ENCODE measurements around the gene HTATIP2.

The HTATIP2 gene

DNA sequence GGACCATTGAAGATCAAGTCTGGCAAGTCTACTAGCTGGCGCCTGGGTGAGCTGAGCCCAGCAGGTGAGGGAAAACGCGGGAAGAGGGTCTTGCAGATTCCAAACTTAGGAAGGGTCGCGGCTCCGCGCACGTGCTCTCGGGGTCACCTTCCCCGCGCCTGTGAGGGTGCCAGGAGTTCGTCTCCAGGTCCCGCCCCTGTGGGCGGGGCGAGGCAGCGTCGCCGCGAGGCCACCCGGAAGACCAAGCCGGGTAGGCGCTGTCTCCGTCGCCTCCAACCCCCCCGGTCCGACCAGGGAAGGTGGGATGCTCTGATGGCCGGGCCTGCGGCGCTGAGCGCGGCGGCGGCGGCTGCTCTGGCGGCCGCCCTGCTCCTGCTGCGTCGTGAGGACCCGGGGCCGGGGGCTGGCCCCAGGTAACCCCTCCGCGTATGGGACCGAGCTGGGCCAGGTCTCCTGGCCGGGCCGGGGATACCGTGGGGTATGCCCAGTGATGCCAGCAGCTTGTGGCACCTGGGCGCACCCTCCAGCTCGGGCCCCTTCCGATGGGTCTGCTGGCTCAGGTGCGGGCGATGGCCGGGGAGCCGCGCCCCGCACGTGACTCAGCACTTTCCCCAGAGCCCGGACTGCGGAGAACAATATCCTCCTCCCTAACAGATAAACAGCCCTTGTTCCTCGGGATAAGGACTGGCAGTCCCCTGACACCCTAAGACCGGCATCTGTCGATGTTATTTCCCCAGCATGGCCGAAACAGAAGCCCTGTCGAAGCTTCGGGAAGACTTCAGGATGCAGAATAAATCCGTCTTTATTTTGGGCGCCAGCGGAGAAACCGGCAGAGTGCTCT lies at the start of gene HTATIP2:
Gene HTATIP2, plus strand, starts transcription at position 215 of the 841 bp plus-strand sequence. Its CDS starts 524 bp downstream, at position 739.
- Mint-ChIP-seq H3K27ac (peak within 1 kb of the TSS; percentile 94), H3K36me3 (peaks cover 18 to 21% of the 10 kb centered on the region in 2 donors), H3K9me3 (peaks cover 0 to 5% of the 10 kb centered on the region in 2 donors), H3K4me3 (peak within 1 kb of the TSS; percentile 89 to 92), H3K4me1 (peaks cover 25 to 57% of the 10 kb centered on the region in 2 donors), H3K27me3 (no peaks in the 10 kb centered on the region)
- peak; percentile 60 for DNase-seq
- ATAC-seq (replicated peaks): peak; percentile 92 to 93

DNA sequence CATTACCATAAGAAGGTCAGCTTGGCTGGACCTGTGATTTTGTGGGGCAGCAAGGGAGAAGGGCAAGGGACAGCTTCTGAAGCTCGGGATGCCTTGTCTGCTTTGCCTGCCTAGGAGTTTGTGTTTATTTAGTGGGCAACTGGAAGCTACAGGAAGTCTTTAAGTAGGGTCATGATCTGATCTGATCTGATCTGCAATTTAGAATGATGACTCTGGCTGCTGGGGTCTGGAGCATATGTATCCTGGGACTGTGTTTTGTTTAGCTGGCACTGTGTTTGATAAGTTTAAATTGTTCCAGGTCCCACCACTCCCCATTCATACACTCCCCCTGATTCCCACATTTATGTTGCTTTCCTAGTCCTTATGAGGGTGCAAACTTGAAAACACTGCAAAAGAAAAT lies 47.7 kb upstream of the HTATIP2 start:
- H3K9me3 Mint-ChIP-seq: no peaks in the 10 kb centered on the region
- H3K4me1 Mint-ChIP-seq: no peaks in the 10 kb centered on the region
- DNase-seq (no peak), ATAC-seq (replicated peaks) (no peak)
- no peak overlapping the region for H3K4me3 Mint-ChIP-seq
- peaks cover 0 to 5% of the 10 kb centered on the region in 2 donors for H3K27me3 Mint-ChIP-seq
- H3K36me3 Mint-ChIP-seq: no peaks in the 10 kb centered on the region
- no peak overlapping the region for H3K27ac Mint-ChIP-seq

DNA sequence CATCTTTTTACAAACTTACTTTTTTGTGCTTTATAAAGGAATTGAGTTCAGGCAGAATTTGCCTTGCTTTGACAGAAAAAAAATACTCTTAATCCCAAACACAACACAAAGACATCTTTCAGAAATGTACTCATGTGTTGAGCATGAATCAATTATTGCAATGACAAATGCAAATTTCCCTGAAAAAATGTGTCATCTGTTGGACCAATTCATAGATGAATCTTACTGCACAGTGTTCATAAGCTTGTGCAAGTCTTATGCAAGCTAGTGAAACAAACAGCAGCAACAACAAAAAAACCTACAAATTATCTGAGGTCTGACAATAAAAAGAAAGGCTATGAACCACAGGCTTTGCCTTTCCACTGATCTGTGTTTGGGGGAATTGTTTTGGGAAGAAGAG lies 42.3 kb upstream of the HTATIP2 start:
- H3K27ac Mint-ChIP-seq: no peak overlapping the region
- no peaks in the 10 kb centered on the region for H3K36me3 Mint-ChIP-seq
- ATAC-seq (replicated peaks) (no peak), DNase-seq (no peak)
- H3K4me1 Mint-ChIP-seq: no peaks in the 10 kb centered on the region
- H3K4me3 Mint-ChIP-seq: no peak overlapping the region
- peaks cover 5 to 16% of the 10 kb centered on the region in 2 donors for H3K27me3 Mint-ChIP-seq
- H3K9me3 Mint-ChIP-seq: no peaks in the 10 kb centered on the region

DNA sequence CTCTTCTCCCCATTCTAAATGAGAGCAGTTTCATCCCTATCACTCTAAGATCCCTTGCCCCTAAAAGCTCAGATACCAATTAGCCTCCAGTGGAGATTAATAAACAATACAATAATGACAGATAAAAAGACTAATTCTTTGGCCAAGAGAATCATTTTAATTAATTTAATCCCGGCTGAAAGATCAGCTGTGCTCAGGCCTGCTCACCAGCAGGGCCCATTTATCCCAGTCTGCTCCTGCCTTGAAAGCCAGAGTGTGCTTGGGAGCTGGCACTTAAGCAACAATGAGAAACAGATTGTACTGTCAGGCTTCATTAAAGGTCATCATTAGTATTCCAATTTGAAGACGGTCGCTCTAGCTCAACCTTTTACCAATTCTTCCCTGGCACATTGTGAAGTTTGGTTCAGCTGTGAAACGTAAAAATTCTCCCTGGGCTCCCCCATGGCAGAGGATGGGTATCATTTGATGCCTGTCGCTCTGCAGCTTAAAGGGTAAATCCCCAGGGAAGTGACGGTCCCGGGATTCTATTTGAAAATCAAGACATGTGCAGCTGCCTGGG lies 36.1 kb upstream of the HTATIP2 start:
- H3K4me1 Mint-ChIP-seq: no peaks in the 10 kb centered on the region
- peaks cover 18 to 52% of the 10 kb centered on the region in 2 donors for H3K27me3 Mint-ChIP-seq
- DNase-seq (no peak), ATAC-seq (replicated peaks) (no peak)
- no peak overlapping the region for H3K27ac Mint-ChIP-seq
- no peaks in the 10 kb centered on the region for H3K9me3 Mint-ChIP-seq
- no peaks in the 10 kb centered on the region for H3K36me3 Mint-ChIP-seq
- H3K4me3 Mint-ChIP-seq: no peak overlapping the region

DNA sequence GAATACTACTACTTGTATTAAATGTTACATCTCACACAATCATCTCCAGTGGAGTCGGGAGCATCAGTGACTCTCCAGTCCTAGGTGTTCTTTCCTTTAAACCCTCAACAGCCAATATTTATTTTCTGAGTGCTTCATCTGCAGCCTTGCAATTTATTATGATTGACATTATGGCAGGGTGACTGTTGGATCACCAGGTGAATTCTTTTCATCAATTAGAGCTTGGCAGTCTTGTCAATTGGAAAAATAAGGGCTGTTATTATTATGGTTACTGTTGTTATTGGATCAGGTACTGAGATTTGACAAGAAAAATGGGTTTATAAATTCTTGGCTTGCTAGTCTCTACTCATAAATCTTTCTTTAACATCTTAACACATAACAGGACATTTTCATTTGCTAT lies 27.5 kb upstream of the HTATIP2 start:
- Mint-ChIP-seq H3K27ac (no peak overlapping the region), H3K4me1 (no peaks in the 10 kb centered on the region), H3K36me3 (no peaks in the 10 kb centered on the region), H3K4me3 (no peak overlapping the region), H3K9me3 (no peaks in the 10 kb centered on the region), H3K27me3 (peaks cover 34 to 50% of the 10 kb centered on the region in 2 donors)
- DNase-seq: no peak
- ATAC-seq (replicated peaks): no peak

DNA sequence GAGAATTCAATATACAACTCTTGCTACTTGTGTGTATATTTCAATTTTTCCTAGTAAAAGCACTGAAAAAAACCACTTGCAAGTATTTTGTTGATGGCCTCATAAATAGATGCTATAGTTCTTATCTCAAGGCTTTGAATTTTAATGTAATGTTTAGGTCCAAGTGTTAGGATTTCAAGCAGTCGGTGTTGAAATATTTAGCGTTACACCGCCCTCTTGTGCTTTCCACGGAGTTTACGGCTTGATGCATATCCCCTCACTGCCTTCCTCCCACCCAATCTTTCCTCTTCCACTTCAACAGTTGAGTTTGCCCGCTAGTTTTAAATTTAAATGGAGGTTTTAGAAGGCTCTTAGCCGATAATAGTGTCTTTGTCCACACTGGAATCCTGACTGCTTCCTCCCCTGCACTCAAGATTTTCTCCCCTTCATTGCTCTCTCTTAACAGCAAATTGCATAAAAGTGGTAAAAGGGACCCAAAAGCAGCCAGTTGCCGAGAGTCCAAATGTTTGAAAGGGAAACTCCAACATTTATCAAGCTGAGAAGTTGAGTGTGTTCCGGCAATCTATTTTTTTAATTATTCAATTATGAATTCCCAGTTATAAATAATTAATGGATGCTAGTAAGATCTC lies 25.9 kb upstream of the HTATIP2 start:
- peaks cover 41 to 60% of the 10 kb centered on the region in 2 donors for H3K27me3 Mint-ChIP-seq
- DNase-seq (no peak), ATAC-seq (replicated peaks) (no peak)
- H3K27ac Mint-ChIP-seq: no peak overlapping the region
- no peaks in the 10 kb centered on the region for H3K9me3 Mint-ChIP-seq
- no peak overlapping the region for H3K4me3 Mint-ChIP-seq
- H3K4me1 Mint-ChIP-seq: no peaks in the 10 kb centered on the region
- no peaks in the 10 kb centered on the region for H3K36me3 Mint-ChIP-seq

DNA sequence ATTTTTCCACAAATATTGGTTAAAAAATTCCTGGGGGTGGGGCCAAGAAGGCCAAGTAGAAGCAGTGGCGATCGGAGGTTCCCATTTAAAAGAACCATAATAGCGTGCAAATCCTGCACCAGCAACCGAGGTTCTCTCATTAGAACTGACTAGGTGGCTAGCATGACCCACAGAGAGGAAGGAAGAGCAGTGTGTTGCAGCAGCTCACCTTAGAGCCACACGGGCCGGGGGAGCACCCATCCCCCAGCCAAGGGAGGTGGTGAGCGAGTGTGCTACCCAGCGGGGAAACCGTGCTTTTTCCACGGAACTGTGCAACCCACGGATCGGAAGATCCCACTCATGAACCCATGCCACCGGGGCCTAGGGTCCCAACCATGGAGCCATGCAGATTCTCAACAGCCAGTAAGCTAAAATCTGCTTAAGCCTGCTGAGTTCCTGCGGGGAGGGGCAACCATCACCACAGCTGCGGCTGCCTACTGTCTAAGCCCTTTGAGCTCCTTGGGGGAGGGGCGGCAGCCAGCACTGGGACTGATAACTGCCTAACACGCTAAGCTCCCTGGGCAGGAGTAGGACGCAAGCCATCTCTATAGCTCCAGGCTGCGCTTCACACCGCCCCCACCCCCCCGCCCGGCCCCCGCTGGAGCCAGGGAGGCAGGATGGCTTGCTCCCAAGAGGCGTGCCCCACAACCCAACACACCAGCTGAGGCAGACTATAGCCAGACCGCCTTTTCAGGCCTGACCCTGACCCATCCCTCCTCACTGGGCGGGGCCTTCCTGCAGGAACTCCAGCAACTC lies 21.0 kb upstream of the HTATIP2 start:
- ATAC-seq (replicated peaks): no peak
- Mint-ChIP-seq H3K9me3 (no peaks in the 10 kb centered on the region), H3K36me3 (no peaks in the 10 kb centered on the region), H3K27me3 (peaks cover 65 to 81% of the 10 kb centered on the region in 2 donors), H3K4me3 (no peak overlapping the region), H3K27ac (no peak overlapping the region), H3K4me1 (peaks cover 4 to 11% of the 10 kb centered on the region in 2 donors)
- no peak for DNase-seq

DNA sequence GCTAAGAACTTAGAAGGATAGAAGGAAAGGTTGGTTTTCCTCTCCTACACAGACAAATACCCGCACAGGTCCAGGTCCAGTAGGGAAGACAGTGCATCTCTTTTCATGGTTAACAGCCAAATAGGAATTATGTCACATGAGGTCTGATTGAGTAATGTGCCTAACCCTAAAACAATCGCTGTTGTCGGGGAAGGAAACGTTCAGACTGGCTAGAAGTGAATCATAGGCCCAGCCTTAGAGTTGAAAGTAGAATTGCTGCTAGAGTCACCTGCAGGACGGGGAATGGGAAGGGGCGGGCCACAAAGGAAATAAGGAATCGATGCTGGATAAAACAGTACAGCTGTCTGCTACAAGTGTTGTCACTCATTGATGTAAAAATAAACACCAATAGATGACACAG lies 12.4 kb upstream of the HTATIP2 start:
- no peaks in the 10 kb centered on the region for H3K36me3 Mint-ChIP-seq
- no peak overlapping the region for H3K27ac Mint-ChIP-seq
- no peak overlapping the region for H3K4me3 Mint-ChIP-seq
- DNase-seq (no peak), ATAC-seq (replicated peaks) (no peak)
- peaks cover 4 to 9% of the 10 kb centered on the region in 2 donors for H3K4me1 Mint-ChIP-seq
- H3K9me3 Mint-ChIP-seq: peaks cover 0 to 2% of the 10 kb centered on the region in 2 donors
- H3K27me3 Mint-ChIP-seq: peaks cover 21 to 43% of the 10 kb centered on the region in 2 donors

DNA sequence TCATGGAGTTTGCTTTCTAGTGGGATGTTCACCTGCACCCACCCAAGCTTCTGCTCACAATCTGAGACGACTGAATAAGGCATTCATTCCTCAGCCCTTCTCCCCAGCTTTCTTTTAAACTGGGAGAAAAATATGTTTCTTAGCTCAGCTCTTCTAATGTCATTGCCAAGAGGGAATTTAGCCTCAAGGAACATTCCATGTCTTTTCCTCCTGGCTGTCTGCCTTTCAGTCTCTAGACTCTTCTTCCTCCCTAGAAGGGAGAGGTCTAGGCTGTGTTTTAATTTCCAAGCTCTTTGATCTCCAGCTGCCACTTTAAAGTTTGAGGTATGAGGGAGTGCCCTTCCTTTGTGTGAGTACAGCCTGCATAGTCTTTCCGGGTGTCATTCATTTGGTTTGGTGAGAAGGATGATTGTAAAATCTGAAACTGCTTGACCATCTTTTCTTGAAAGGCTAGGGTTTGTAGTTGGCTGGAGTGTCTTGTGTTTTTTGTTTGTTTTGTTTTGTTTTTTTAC lies 11.7 kb upstream of the HTATIP2 start:
- DNase-seq: no peak
- H3K9me3 Mint-ChIP-seq: peaks cover 0 to 2% of the 10 kb centered on the region in 2 donors
- no peak overlapping the region for H3K4me3 Mint-ChIP-seq
- H3K27me3 Mint-ChIP-seq: peaks cover 17 to 36% of the 10 kb centered on the region in 2 donors
- peaks cover 0 to 3% of the 10 kb centered on the region in 2 donors for H3K4me1 Mint-ChIP-seq
- H3K36me3 Mint-ChIP-seq: no peaks in the 10 kb centered on the region
- ATAC-seq (replicated peaks): no peak
- H3K27ac Mint-ChIP-seq: no peak overlapping the region

DNA sequence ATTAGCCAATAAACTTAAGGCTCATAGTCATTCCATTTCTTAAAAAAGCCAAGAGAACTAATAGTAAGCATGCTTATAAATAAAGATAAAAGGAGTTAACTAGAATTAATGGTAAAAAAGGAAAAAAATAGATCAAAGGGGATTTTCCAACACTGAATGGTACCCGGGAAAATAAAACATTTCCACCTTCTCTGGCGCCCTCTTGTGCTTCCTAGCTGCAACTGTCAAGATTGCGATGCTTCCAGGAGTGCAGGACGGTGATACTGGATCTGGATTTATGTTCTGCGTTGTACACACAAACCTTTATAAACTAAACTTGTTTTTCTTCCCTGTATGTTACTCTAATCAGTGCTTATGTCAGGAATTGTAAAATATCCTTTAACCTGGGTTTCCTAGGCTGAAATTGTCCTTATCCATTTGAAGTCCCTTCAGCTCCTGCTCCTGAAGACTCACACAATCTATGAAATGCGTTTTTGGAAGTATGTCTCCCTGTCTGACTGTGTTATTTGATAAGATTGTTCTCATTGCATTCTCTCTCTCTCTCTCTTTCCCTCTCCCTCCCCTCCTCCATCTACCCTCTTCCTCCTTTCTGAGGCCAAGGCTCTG lies 9.6 kb upstream of the HTATIP2 start:
- H3K36me3 Mint-ChIP-seq: no peaks in the 10 kb centered on the region
- no peaks in the 10 kb centered on the region for H3K4me1 Mint-ChIP-seq
- no peak overlapping the region for H3K4me3 Mint-ChIP-seq
- no peak for DNase-seq
- H3K9me3 Mint-ChIP-seq: no peaks in the 10 kb centered on the region
- H3K27ac Mint-ChIP-seq: peak overlapping the region; percentile 14
- H3K27me3 Mint-ChIP-seq: peaks cover 13 to 19% of the 10 kb centered on the region in 2 donors
- peak; percentile 48 to 62 for ATAC-seq (replicated peaks)

DNA sequence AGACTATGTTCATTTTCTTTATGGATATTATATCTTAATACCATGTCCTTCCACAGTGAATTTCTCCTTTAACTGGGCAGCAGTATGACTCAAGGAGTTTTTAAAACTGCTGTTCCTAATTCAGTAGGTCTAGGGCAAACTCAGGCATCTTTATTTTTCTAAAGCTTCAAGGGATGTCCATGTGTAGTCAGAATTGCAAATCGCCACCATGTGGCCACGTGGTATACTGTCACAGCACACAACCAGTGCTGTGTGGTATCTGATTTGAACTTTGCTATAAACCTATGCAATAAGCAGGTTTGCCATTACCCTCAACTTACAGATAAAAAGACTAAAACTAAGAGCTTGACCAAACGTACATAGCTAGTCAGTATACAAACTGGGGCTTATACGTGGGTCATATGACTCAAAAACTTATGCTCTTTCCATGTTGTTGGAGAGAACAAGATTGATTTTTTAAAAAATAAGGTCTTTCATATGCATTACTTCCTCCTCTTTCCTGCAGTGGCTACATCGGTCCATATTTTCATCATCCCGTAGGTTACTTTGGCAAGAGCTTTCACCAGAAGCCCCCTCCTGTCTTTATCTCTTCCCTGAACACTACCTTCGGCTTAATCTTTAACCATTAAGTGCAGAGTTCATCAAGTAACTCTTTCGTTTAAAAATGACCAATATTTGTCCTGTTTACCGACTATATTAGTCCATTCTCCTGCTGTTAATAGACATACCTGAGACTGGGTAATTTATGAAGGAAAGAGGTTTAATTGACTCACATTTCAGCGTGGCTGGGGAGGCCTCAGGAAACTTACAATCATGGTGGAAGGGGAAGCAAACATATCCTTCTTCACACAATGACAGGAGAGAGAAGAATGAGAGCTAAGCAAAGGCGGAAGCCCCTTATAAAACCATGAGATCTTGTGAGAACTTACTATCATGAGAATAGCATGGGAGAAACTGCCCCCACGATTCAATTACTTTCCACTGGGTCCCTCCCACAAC lies 8.0 kb upstream of the HTATIP2 start:
- no peak overlapping the region for H3K4me3 Mint-ChIP-seq
- no peaks in the 10 kb centered on the region for H3K36me3 Mint-ChIP-seq
- peaks cover under 1 to 6% of the 10 kb centered on the region in 2 donors for H3K4me1 Mint-ChIP-seq
- no peak overlapping the region for H3K27ac Mint-ChIP-seq
- peak; percentile 10 for DNase-seq
- H3K9me3 Mint-ChIP-seq: no peaks in the 10 kb centered on the region
- peak; percentile 88 to 93 for ATAC-seq (replicated peaks)
- peaks cover 13 to 19% of the 10 kb centered on the region in 2 donors for H3K27me3 Mint-ChIP-seq

DNA sequence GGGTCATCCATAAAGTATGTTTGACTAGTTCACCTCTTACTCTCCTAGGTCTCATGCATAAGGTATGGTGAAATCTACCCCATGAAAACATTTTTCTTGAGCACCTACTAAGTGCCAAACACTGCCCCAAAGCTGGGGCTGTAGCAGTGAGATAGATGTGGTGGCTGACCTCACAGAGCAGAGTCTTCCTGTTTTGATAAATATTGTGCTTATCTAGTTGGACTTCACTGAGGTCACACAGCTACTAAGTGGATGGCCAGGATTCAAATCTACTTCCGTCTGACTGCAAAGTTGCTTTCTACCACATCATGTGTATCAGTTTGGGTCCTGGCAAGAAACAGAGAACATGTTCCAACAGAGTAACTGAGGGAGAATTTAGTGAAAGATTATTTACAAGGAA lies 6.4 kb upstream of the HTATIP2 start:
- Mint-ChIP-seq H3K36me3 (no peaks in the 10 kb centered on the region), H3K27ac (no peak overlapping the region), H3K9me3 (peaks cover 0 to 5% of the 10 kb centered on the region in 2 donors), H3K4me1 (peaks cover 5 to 11% of the 10 kb centered on the region in 2 donors), H3K4me3 (no peak overlapping the region), H3K27me3 (peaks cover 8 to 9% of the 10 kb centered on the region in 2 donors)
- no peak for ATAC-seq (replicated peaks)
- no peak for DNase-seq
